ENCODE measurements around the gene D2HGDH.
"Not testable (repeated sequence)": the region's sequence is repeated elsewhere in the genome, so short reads cannot be mapped to it uniquely, and the experiment has no call there.

D2HGDH gene

GRCh38 chr2:241770936-241771285 lies 36.5 kb downstream of the D2HGDH start:
- no peak for DNase-seq

- no peak for DNase-seq
Measured at GRCh38 chr2:241771286-241772062, 37.0 kb downstream of the D2HGDH start.

- DNase-seq, result no peak
Measured at GRCh38 chr2:241772063-241772499, 37.7 kb downstream of the D2HGDH start.

GRCh38 chr2:241773511-241774418 lies 39.3 kb downstream of the D2HGDH start:
- no peak for DNase-seq

GRCh38 chr2:241774419-241775222 lies 40.2 kb downstream of the D2HGDH start:
- no peak for DNase-seq

GRCh38 chr2:241775223-241776177 lies 41.1 kb downstream of the D2HGDH start:
- no peak for DNase-seq

GRCh38 chr2:241776336-241777169 lies 42.1 kb downstream of the D2HGDH start, which contains the start of gene GAL3ST2:
GAL3ST2 (plus strand) TSS chr2:241776822; CDS start chr2:241776956, 134 bp downstream.
- no peak for DNase-seq

GRCh38 chr2:241777170-241777685 lies 42.8 kb downstream of the D2HGDH start:
- DNase-seq, result no peak

- DNase-seq, result no peak
Measured at GRCh38 chr2:241777686-241778627, 43.5 kb downstream of the D2HGDH start.

- DNase-seq, result no peak
Measured at GRCh38 chr2:241780939-241781569, 46.6 kb downstream of the D2HGDH start.

GRCh38 chr2:241782053-241782452 lies 47.6 kb downstream of the D2HGDH start:
- not testable (repeated sequence) for DNase-seq

GRCh38 chr2:241788135-241788534 lies 53.7 kb downstream of the D2HGDH start:
- DNase-seq, result no peak

- DNase-seq, result no peak
Measured at GRCh38 chr2:241788572-241788971, 54.1 kb downstream of the D2HGDH start.

- DNase-seq, result not testable (repeated sequence)
Measured at GRCh38 chr2:241791385-241791784, 57.0 kb downstream of the D2HGDH start.

- no peak for DNase-seq
Measured at GRCh38 chr2:241793385-241793784, 59.0 kb downstream of the D2HGDH start.

- DNase-seq, result no peak
Measured at GRCh38 chr2:241794250-241794823, 59.9 kb downstream of the D2HGDH start.

- DNase-seq, result no peak
Measured at GRCh38 chr2:241795021-241795999, 60.9 kb downstream of the D2HGDH start.
